HEK293 (cell line): Measurements from ENCODE around the gene CNN2.

Source experiments
- CTCF ChIA-PET: fragments of 350-600 bp; formaldehyde crosslinking; extraction: SDS; loops from one replicate; lab custom pipeline; 2021; ENCODE audit warnings: antibody characterized with exemption; lab: Yijun Ruan, JAX
- POLR2A ChIA-PET: fragments of 300-600 bp; formaldehyde crosslinking; extraction: SDS; loops from one replicate; lab custom pipeline; 2020; ENCODE audit warnings: antibody characterized with exemption, inconsistent platforms; lab: Yijun Ruan, JAX
- H3K27ac ChIP-seq: fragments of 200-500 bp; sonication (Bioruptor generic); 2 replicates; pipeline ENCODE4 v1.5.1; 2014; ENCODE audit warnings: low read depth, low read length, control low read depth, inconsistent platforms; ENCODE audit errors: extremely low read depth
- H3K36me3 ChIP-seq, 2 experiments: fragments of 200-500 bp in 1 of 2; sonication (Bioruptor generic) in 1 of 2; 1 replicate in 1 of 2; 2 replicates in 1 of 2; pipeline ENCODE4 v1.5.1; 2014 to 2017; ENCODE audit warnings: inconsistent platforms in 2 of 2, low read length in 2 of 2; ENCODE audit not compliant: control insufficient read depth in 2 of 2, insufficient read depth in 1 of 2
- H3K4me1 ChIP-seq: fragments of 200-500 bp; sonication (Bioruptor generic); 2 replicates; pipeline ENCODE4 v1.5.1; 2014; ENCODE audit warnings: mild to moderate bottlenecking, low read length, inconsistent platforms; ENCODE audit not compliant: control insufficient read depth, insufficient read depth
- H3K4me3 ChIP-seq: 2 replicates; pipeline ENCODE4 v1.5.1; 2011; ENCODE audit warnings: low read depth, mild to moderate bottlenecking, control low read depth, low read length, moderate library complexity
- H3K9me3 ChIP-seq: fragments of 200-500 bp; sonication (Bioruptor generic); 2 replicates; pipeline ENCODE4 v1.5.1; 2014; ENCODE audit warnings: low read depth, low read length, inconsistent platforms; ENCODE audit not compliant: control insufficient read depth, insufficient read depth
- BCL11A ChIP-seq: fragments of 450-650 bp; formaldehyde crosslinking; IDR thresholded peaks from 2 replicates; pipeline ENCODE4 v1.5.1; 2016; ENCODE audit warnings: low read depth, missing biosample characterization, missing genetic modification characterization
- BCL11B ChIP-seq: fragments of 450-650 bp; formaldehyde crosslinking; IDR thresholded peaks from 2 replicates; pipeline ENCODE4 v1.5.1; 2016; ENCODE audit warnings: low read depth, missing biosample characterization, missing genetic modification characterization
- INSM2 ChIP-seq: fragments of 450-650 bp; formaldehyde crosslinking; IDR thresholded peaks from 2 replicates; pipeline ENCODE4 v1.5.1; 2016; ENCODE audit warnings: missing biosample characterization, missing genetic modification characterization
- KLF8 ChIP-seq: fragments of 450-650 bp; formaldehyde crosslinking; IDR thresholded peaks from 2 replicates; pipeline ENCODE4 v1.5.1; 2016; ENCODE audit warnings: missing biosample characterization, missing genetic modification characterization
- KLF9 ChIP-seq: fragments of 450-650 bp; formaldehyde crosslinking; IDR thresholded peaks from 2 replicates; pipeline ENCODE4 v1.5.1; 2016; ENCODE audit warnings: missing biosample characterization, missing genetic modification characterization, low read depth
- YY2 ChIP-seq: fragments of 450-650 bp; formaldehyde crosslinking; IDR thresholded peaks from 2 replicates; pipeline ENCODE4 v1.5.1; 2016; ENCODE audit warnings: missing biosample characterization, missing genetic modification characterization
- ZNF354C ChIP-seq: fragments of 450-650 bp; formaldehyde crosslinking; IDR thresholded peaks from 2 replicates; pipeline ENCODE4 v1.5.1; 2016; ENCODE audit warnings: missing biosample characterization, missing genetic modification characterization, low read depth, borderline replicate concordance
- ZNF423 ChIP-seq: fragments of 450-650 bp; formaldehyde crosslinking; IDR thresholded peaks from 2 replicates; pipeline ENCODE4 v1.5.1; 2016; ENCODE audit warnings: missing biosample characterization, missing genetic modification characterization
- ZNF510 ChIP-seq: fragments of 450-650 bp; formaldehyde crosslinking; IDR thresholded peaks from 2 replicates; pipeline ENCODE4 v1.5.1; 2018; ENCODE audit warnings: mild to moderate bottlenecking, missing genetic modification characterization, missing biosample characterization; ENCODE audit not compliant: insufficient replicate concordance
- ZNF600 ChIP-seq: fragments of 450-650 bp; formaldehyde crosslinking; IDR thresholded peaks from 2 replicates; pipeline ENCODE4 v1.5.1; 2016; ENCODE audit warnings: missing biosample characterization, missing genetic modification characterization
- ZNF621 ChIP-seq: fragments of 450-650 bp; formaldehyde crosslinking; IDR thresholded peaks from 2 replicates; pipeline ENCODE4 v1.5.1; 2017; ENCODE audit warnings: missing biosample characterization, missing genetic modification characterization
- ZSCAN16 ChIP-seq: fragments of 450-650 bp; formaldehyde crosslinking; IDR thresholded peaks from 2 replicates; pipeline ENCODE4 v1.5.1; 2016; ENCODE audit warnings: missing biosample characterization, missing genetic modification characterization
- TF ChIP-seq, protein P1 (sequence below): fragments of 450-650 bp; formaldehyde crosslinking; IDR thresholded peaks from 2 replicates; pipeline ENCODE4 v1.5.1; 2017; ENCODE audit warnings: missing biosample characterization, missing genetic modification characterization
- TF ChIP-seq, protein P2 (sequence below): fragments of 450-650 bp; formaldehyde crosslinking; IDR thresholded peaks from 2 replicates; pipeline ENCODE4 v1.5.1; 2016; ENCODE audit warnings: missing biosample characterization, missing genetic modification characterization
- TF ChIP-seq, protein P3 (sequence below): fragments of 450-650 bp; formaldehyde crosslinking; IDR thresholded peaks from 2 replicates; pipeline ENCODE4 v1.5.1; 2016; ENCODE audit warnings: missing biosample characterization, missing genetic modification characterization, borderline replicate concordance

Gene CNN2

DNA sequence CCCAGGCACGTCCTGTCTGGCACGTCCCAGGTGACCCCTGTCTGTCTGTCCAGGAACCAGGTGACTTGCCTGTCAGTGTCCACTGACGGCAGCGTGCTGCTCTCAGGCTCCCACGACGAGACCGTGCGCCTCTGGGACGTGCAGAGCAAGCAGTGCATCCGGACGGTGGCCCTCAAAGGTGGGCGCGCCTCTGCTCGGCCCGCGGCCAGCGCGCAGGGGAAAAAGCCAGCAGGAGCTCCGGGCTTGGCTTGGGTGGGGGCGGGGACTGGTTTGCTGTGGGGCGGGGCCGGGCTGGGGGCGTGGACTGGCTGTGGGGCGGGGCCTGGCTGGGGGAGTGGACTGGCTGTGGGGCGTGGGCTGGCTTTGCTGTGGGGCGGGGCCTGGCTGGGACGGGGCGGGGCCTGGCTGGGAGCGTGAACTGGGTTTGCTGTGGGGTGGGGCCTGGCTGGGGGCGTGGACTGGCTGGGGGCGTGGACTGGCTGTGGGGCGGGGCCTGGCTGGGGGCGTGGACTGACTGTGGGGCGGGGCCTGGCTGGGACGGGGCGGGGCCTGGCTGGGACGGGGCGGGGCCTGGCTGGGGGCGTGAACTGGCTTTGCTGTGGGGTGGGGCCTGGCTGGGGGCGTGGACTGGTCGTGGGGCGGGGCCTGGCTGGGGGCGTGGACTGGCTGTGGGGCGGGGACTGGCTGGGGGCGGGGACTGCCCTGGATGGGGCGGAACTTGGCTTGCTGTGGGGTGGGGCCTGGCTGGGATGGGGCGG, 35.1 kb upstream of the CNN2 start:
- TF ChIP-seq ZNF600 (tag by site-specific recombination) (peak; percentile 40; the same call in 1 of the 2 replicates), KLF8 (peak; percentile 67; the same call in 1 of the 2 replicates), BCL11B (tag by site-specific recombination) (0 out of 2 replicates have a peak, but pooled peaks have one; percentile 6), KLF9 (tag by site-specific recombination) (peak; percentile 43; the same call in 1 of the 2 replicates), ZSCAN16 (no peak), BCL11A (tag by site-specific recombination) (peak; percentile 39; the same call in 1 of the 2 replicates), INSM2 (tag by site-specific recombination) (0 out of 2 replicates have a peak, but pooled peaks have one; percentile 16)
- TF ChIP-seq, protein P1, sequence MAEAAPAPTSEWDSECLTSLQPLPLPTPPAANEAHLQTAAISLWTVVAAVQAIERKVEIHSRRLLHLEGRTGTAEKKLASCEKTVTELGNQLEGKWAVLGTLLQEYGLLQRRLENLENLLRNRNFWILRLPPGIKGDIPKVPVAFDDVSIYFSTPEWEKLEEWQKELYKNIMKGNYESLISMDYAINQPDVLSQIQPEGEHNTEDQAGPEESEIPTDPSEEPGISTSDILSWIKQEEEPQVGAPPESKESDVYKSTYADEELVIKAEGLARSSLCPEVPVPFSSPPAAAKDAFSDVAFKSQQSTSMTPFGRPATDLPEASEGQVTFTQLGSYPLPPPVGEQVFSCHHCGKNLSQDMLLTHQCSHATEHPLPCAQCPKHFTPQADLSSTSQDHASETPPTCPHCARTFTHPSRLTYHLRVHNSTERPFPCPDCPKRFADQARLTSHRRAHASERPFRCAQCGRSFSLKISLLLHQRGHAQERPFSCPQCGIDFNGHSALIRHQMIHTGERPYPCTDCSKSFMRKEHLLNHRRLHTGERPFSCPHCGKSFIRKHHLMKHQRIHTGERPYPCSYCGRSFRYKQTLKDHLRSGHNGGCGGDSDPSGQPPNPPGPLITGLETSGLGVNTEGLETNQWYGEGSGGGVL (tag by site-specific recombination), result no peak
- CTCF ChIA-PET, result interaction anchor here (0.6 to 1.1 kb wide), 3 partner anchors 96 to 253 kb away, joined by 3 read pairs; no protein-coding TSS in a partner anchor
- POLR2A ChIA-PET, result interaction anchor here (0.5 kb wide), 1 partner anchor 18 kb away, joined by 3 read pairs; no protein-coding TSS in a partner anchor
- Histone ChIP-seq H3K4me1 (peaks cover 6% of the 10 kb centered on the region), H3K36me3 (peaks cover 9 to 71% of the 10 kb centered on the region in 2 experiments; a peak in 2 of 3 replicates), H3K9me3 (no peaks in the 10 kb centered on the region), H3K27ac (no peak overlapping the region), H3K4me3 (no peak overlapping the region)

GRCh38 chr19:991932-992669, 34.3 kb upstream of the CNN2 start:
- Histone ChIP-seq H3K27ac (no peak overlapping the region), H3K36me3 (peaks cover 7 to 63% of the 10 kb centered on the region in 2 experiments; a peak in 2 of 3 replicates), H3K4me1 (peaks cover 7% of the 10 kb centered on the region), H3K9me3 (no peaks in the 10 kb centered on the region), H3K4me3 (no peak overlapping the region)
- ChIA-PET CTCF (interaction anchor here (1.1 kb wide), 1 partner anchor 220 kb away, joined by 3 read pairs; no protein-coding TSS in a partner anchor), POLR2A (no interaction called here)
- no peak for TF ChIP-seq YY2 (tag by site-specific recombination)
- TF ChIP-seq, protein P2, sequence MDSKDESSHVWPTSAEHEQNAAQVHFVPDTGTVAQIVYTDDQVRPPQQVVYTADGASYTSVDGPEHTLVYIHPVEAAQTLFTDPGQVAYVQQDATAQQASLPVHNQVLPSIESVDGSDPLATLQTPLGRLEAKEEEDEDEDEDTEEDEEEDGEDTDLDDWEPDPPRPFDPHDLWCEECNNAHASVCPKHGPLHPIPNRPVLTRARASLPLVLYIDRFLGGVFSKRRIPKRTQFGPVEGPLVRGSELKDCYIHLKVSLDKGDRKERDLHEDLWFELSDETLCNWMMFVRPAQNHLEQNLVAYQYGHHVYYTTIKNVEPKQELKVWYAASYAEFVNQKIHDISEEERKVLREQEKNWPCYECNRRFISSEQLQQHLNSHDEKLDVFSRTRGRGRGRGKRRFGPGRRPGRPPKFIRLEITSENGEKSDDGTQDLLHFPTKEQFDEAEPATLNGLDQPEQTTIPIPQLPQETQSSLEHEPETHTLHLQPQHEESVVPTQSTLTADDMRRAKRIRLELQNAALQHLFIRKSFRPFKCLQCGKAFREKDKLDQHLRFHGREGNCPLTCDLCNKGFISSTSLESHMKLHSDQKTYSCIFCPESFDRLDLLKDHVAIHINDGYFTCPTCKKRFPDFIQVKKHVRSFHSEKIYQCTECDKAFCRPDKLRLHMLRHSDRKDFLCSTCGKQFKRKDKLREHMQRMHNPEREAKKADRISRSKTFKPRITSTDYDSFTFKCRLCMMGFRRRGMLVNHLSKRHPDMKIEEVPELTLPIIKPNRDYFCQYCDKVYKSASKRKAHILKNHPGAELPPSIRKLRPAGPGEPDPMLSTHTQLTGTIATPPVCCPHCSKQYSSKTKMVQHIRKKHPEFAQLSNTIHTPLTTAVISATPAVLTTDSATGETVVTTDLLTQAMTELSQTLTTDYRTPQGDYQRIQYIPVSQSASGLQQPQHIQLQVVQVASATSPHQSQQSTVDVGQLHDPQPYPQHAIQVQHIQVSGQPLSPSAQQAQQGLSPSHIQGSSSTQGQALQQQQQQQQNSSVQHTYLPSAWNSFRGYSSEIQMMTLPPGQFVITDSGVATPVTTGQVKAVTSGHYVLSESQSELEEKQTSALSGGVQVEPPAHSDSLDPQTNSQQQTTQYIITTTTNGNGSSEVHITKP, result no peak
- TF ChIP-seq ZNF354C (tag by site-specific recombination), result no peak
- no peak for TF ChIP-seq ZNF510 (tag by site-specific recombination)
- no peak for TF ChIP-seq ZNF423 (tag by site-specific recombination)
- TF ChIP-seq, protein P3, sequence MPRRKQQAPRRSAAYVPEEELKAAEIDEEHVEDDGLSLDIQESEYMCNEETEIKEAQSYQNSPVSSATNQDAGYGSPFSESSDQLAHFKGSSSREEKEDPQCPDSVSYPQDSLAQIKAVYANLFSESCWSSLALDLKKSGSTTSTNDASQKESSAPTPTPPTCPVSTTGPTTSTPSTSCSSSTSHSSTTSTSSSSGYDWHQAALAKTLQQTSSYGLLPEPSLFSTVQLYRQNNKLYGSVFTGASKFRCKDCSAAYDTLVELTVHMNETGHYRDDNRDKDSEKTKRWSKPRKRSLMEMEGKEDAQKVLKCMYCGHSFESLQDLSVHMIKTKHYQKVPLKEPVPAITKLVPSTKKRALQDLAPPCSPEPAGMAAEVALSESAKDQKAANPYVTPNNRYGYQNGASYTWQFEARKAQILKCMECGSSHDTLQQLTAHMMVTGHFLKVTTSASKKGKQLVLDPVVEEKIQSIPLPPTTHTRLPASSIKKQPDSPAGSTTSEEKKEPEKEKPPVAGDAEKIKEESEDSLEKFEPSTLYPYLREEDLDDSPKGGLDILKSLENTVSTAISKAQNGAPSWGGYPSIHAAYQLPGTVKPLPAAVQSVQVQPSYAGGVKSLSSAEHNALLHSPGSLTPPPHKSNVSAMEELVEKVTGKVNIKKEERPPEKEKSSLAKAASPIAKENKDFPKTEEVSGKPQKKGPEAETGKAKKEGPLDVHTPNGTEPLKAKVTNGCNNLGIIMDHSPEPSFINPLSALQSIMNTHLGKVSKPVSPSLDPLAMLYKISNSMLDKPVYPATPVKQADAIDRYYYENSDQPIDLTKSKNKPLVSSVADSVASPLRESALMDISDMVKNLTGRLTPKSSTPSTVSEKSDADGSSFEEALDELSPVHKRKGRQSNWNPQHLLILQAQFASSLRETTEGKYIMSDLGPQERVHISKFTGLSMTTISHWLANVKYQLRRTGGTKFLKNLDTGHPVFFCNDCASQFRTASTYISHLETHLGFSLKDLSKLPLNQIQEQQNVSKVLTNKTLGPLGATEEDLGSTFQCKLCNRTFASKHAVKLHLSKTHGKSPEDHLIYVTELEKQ (tag by site-specific recombination), result no peak
- no peak for TF ChIP-seq ZNF621 (tag by site-specific recombination)
